ENCODE results near the gene TSPAN5.

The TSPAN5 gene

GRCh38 chr4:98642991-98643426 is 15.4 kb downstream of the TSPAN5 start:
- DNase-seq = peak; percentile 47

DNA sequence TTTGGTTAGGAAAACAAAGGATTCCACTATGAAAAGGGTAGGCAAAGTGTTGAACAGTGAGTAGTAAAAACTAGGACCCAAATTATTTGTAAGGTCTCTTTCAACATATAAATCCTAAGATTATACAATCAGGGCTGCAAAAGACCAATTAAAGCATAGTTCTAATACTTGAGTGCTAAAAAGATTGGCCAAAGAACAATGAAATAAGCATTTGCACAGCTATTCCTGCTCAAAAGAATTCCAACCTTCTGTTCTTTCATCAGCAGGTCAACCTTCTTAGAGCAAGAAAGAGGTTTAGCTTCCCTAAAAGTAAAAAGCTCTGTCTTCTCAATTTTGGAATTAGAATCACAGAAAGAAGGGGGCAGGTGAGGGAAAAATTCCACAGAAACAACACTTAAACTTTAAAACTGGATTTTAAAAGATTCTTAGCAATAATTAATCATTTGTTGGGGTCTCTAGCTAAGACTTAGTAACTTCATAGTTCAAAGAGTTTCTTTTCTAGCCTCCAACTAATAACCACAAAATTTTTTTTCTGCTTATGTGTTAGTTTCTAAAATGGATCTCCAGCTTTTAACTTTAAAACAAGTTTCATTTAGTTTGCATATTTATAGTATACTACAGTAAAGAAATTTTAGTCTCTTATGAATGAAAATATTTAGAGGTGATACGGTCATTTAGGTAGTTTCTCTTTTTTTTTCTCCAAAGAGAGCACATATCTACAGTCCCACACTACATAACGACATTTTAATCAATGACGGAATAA is 16.3 kb downstream of the TSPAN5 start:
- no peak for DNase-seq

GRCh38 chr4:98641376-98641775 is 17.0 kb downstream of the TSPAN5 start:
- peak; percentile 35 for DNase-seq

DNA sequence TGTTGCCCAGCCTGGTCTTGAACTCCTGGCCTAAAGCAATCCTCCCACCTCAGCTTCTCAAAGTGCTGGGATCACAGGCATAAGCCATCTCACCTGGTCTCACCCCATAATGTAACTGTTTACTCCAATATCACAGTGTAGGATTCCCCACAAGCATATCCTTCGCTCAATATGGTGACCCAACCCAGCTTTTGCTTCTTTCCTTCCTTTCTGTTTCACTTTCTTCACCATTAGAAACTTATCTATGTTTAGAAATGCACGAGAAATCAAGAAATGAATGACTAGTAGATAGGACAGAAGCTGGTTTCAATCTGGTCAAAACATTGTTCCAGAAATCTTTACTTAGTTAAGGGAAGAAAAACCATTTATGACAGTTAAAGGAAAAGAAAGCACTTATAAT is 18.9 kb downstream of the TSPAN5 start:
- DNase-seq = no peak

GRCh38 chr4:98639108-98639507 is 19.3 kb downstream of the TSPAN5 start:
- no peak for DNase-seq

GRCh38 chr4:98638661-98639060 is 19.8 kb downstream of the TSPAN5 start:
- no peak for DNase-seq

DNA sequence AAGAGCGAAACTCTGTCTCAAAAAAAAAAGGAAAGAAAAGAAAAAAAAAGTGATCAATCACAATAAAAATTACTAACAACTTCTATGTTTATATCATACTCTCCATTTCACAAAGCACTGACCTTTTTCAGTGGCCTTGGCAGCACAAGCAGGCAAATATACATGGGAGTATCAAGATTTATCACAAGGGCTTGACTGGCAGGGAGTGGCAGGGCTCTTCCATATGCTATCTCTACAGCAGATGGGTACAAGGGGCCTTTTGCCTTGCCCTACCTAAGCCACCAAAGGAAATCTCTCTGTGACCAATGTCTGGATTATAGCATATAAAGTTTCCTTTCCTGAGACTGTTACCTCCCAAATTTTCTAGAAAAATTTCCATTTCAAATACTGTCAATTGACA is 24.4 kb downstream of the TSPAN5 start:
- no peak for DNase-seq

- no peak for DNase-seq
These were observed 25.3 kb downstream of the TSPAN5 start for GRCh38 chr4:98633159-98633558.

GRCh38 chr4:98632258-98632657 is 26.2 kb downstream of the TSPAN5 start:
- no peak for DNase-seq

DNA sequence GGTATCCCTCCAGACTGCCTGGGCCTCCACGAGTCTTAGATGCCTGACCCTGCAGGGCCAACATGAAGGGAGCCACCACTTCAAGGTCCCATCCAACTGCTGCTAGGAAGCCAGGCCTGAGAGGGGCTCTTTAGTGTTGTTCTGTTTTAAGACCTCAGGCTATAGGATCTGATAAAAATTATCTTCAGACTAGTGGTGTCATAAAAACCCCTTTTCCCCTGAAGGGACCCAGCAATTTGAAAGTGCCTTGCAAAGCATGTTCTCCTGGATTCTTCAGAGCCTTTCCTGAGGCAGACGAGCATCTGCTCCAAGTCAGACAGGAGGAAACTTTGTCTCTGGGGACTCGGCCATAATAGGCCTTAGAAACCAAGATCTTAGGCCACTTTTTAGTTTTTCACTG is 26.9 kb downstream of the TSPAN5 start:
- DNase-seq = no peak

GRCh38 chr4:98630737-98631454 is 27.5 kb downstream of the TSPAN5 start:
- DNase-seq = no peak

DNA sequence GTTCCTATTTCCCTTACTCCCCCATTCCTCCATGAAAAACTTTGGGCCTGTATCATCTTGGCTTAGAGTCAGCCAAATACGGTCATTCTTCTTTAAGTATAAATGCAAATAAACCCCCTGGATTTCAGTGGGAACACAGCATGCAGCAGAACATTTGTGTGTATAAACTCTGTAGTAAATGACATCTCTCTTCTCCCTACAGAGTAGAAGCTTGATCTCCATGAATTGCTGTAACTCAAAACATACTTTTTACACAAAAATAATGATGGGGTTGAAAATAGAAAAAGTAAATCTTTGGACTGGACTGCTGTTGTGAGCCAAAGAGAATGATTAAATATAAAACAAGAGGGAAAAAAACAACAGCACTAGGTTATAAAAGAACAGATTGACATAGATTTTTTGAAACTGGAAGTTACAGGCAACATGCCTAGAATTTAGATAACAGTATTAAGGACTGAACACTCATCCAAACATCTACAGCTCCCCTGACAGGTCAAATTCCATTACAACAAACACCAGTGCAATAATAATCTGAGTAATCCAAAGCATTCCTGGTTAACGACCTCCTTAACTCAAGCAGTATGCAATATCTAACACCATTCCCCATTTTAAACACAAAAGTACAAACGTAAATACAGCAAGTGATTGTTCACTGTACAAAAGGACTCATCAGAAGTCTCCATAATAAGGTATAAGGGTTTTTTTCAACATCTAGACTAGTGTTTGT is 30.7 kb downstream of the TSPAN5 start:
- DNase-seq = peak; percentile 54

- peak; percentile 83 for DNase-seq
These were observed 32.1 kb downstream of the TSPAN5 start for GRCh38 chr4:98626350-98626749.

DNA sequence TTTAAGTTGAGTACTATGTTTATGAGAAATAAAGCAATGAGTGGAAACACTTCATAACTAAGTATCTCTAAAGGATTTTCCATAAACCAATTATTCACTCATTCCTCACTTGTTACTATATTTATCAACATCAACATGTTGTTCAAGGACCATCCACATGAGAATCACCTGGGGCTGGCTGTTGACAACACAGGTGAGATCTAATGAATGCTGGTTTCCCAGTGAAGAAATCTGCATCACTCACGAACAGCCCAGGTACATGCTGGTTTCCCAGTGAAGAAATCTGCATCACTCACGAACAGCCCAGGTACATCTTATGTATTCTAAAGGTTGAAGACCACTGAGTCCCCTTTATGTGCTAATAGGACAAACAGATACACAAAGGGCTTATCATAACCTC is 32.5 kb downstream of the TSPAN5 start:
- no peak for DNase-seq

DNA sequence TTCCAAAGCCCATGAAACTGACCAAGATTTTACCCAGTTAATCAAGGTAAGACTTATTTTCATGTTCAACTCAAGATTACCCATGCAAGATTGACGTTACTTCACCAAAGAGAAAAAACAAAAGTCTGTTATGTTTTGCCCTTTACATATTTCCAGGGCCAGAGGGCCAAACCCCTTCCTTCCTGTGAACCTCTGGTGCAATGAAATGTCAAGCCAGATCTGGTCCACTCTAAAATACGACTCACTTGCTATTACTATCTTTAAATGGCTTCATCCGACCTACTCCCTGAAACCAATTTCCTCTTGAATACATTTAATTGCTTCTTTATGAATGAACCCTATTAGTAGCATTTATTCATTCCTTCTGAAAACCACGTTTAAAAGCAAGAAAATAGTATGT is 33.0 kb downstream of the TSPAN5 start:
- no peak for DNase-seq

DNA sequence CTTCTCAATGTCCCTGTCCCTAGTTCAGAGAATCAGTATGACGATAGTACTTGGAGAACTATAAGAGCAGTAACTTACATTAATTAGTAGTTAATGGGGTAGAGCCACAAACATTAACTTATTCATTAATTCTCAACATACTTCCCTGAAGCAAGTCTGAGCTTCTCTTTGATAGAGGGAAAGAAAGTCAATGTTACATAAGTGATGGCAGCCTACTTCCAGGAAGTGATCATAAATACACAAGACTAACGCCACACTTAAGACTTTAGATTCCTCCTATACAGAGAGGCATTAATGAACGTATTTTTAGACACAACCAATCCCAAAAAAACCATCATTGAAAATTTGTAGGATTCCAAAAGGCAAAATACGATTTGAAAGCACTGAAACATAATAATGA is 33.8 kb downstream of the TSPAN5 start:
- no peak for DNase-seq

DNA sequence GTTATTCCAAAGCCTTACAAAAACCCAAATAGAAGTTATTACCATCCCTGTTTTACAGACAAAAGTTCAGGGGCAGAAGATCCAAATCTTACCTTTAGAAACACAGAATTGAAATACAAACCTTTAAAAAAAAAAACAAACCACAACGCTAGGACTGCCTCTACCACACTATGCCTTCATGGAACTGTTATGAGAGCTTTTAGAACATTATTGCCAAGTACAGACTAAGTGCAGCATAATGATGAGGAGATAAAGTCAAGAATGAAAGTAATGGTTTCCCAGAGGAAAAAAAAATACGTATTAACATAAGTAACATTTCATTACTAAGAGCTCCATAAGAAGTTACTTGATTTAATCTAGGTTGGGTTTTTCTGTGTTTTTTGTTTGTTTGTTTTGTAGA is 34.3 kb downstream of the TSPAN5 start:
- no peak for DNase-seq

DNA sequence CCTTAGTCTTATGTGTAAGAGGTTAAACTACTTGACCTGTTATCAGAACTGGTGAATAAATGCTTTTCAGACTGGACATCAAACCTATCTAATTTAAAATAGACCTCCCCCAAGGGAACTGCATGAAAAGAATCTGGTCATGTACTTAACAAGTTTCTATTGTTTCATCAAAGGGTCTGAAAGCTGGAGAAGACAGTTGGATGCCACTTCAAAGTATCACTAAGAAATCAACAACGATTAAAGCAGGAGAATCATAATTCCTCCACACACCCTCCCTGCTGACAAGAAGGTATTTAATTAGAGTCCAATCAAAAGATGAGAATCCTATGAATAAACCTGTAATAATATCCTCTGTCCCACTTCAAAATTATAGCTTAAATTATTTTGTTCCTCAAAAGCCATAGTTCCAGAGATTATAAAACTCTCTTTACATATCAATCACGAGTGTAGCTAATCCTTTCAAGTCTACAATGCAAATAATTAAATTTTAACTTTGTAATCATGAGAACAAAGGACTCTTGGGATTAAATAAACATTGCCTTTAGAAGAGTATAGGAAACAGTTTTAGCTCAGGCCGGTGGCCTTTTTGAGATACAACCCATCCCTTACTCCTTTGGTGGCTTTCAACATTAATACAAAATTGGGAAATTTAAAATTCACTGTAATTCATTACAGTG is 35.1 kb downstream of the TSPAN5 start:
- no peak for DNase-seq

- no peak for DNase-seq
These were observed 38.2 kb downstream of the TSPAN5 start for GRCh38 chr4:98620087-98620784.

DNA sequence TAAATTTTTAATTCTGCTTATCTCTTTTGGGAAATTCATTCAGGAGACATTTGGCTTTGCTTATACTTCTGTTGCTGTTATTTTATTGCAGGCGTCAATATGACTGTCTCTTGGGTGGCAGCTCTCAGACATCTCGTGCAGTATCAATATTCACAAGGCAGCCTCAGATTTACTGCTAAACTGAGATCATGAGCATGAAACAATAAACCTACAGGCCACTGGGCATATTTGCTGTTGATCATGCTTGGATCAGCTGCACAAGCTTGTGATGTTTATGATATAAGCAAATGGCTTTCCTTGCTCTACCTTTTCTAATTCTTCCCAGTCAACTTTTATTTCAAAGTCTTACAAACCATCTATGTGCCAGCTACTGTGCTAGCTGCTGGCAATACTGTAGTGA is 39.2 kb downstream of the TSPAN5 start:
- no peak for DNase-seq

GRCh38 chr4:98618680-98619079 is 39.7 kb downstream of the TSPAN5 start:
- DNase-seq = no peak

GRCh38 chr4:98617358-98618047 is 40.9 kb downstream of the TSPAN5 start:
- DNase-seq = no peak
